Measurements from ENCODE around the gene YTHDC2. TPM values are rescaled to one million over a fixed set of nuclear protein-coding genes. Genes with fewer than 3 reads are reported as not detected.

Gene YTHDC2
- total RNA-seq, 2 donors from 2014 or later, result 25.6 to 27.4 TPM

DNA sequence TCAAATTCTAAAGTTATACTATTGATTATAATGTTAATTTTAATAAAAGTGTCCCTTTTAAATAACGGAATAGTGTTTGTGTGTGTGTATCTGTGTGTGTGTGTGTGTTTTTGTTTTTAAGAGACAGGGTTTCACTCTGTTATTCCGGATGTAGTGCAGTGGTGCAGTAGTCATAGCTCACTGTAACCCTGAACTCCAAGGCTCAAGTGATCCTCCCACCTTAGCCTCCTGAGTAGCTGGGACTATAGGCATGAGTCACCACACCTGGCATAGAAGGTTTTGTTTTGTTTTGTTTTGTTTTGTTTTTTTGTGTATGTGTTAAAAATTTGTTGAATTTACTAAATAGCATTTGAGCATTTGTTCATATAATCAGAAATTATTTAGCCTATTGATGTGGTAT is 64.6 kb downstream of the YTHDC2 start:
- H3K27me3 ChIP-seq (ENCODE audit: control insufficient read depth, insufficient read depth, low read length, poor library complexity, severe bottlenecking), result no peaks in the 10 kb centered on the region
- H3K27me3 Mint-ChIP-seq (ENCODE audit: insufficient read depth), result no peaks in the 10 kb centered on the region
- DNase-seq, result no peak
- H3K4me3 Mint-ChIP-seq, result no peak overlapping the region
- no peaks in the 10 kb centered on the region for H3K4me1 ChIP-seq (ENCODE audit: control insufficient read depth, insufficient read depth, low read length)
- peaks cover 15% of the 10 kb centered on the region for H3K36me3 Mint-ChIP-seq (ENCODE audit: low read depth)
- H3K27ac Mint-ChIP-seq, result no peak overlapping the region
- H3K27ac ChIP-seq (ENCODE audit: low read depth, low read length), result no peak overlapping the region
- no peaks in the 10 kb centered on the region for H3K9me3 ChIP-seq (ENCODE audit: control insufficient read depth, low read length)
- H3K9me3 Mint-ChIP-seq, result no peaks in the 10 kb centered on the region
- H3K36me3 ChIP-seq (ENCODE audit: control insufficient read depth, insufficient read depth, low read length), result peaks cover 24% of the 10 kb centered on the region
- TF ChIP-seq, protein P1, sequence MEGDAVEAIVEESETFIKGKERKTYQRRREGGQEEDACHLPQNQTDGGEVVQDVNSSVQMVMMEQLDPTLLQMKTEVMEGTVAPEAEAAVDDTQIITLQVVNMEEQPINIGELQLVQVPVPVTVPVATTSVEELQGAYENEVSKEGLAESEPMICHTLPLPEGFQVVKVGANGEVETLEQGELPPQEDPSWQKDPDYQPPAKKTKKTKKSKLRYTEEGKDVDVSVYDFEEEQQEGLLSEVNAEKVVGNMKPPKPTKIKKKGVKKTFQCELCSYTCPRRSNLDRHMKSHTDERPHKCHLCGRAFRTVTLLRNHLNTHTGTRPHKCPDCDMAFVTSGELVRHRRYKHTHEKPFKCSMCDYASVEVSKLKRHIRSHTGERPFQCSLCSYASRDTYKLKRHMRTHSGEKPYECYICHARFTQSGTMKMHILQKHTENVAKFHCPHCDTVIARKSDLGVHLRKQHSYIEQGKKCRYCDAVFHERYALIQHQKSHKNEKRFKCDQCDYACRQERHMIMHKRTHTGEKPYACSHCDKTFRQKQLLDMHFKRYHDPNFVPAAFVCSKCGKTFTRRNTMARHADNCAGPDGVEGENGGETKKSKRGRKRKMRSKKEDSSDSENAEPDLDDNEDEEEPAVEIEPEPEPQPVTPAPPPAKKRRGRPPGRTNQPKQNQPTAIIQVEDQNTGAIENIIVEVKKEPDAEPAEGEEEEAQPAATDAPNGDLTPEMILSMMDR (conservative IDR thresholded peaks at IDR 0.05), result no peak
- peaks cover 5% of the 10 kb centered on the region for H3K4me1 Mint-ChIP-seq
- WGBS, 2 experiments (ENCODE audit: insufficient coverage in 1 of 2, insufficient read length in 1 of 2), result 40 to 64% methylated on average over 1 to 2 of the region's 2 CpGs
- no peak overlapping the region for H3K4me3 ChIP-seq (ENCODE audit: low read length)
- H3K9ac ChIP-seq (ENCODE audit: extremely low read depth, low read length, poor library complexity, severe bottlenecking), result no peak overlapping the region

DNA sequence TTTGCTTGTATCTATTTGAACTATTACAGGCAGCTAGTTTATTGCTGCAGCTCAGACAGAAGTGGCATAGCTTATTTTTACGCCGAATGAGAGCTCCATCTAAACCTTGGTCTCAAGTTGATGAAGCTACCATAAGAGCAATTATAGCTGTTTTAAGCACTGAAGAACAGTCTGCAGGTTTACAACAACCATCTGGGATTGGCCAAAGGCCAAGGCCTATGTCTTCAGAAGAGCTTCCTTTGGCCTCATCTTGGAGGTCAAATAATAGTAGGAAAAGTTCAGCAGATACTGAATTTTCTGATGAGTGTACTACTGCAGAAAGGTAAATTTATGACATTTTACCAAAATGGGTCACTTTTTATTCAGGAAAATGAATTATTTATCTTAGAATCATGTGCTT is 67.9 kb downstream of the YTHDC2 start:
- H3K27me3 ChIP-seq (ENCODE audit: control insufficient read depth, insufficient read depth, low read length, poor library complexity, severe bottlenecking), result no peaks in the 10 kb centered on the region
- Mint-ChIP-seq H3K36me3 (ENCODE audit: low read depth) (no peaks in the 10 kb centered on the region), H3K27me3 (ENCODE audit: insufficient read depth) (no peaks in the 10 kb centered on the region), H3K4me3 (no peak overlapping the region), H3K4me1 (peaks cover 5% of the 10 kb centered on the region), H3K9me3 (no peaks in the 10 kb centered on the region), H3K27ac (no peak overlapping the region)
- H3K4me1 ChIP-seq (ENCODE audit: control insufficient read depth, insufficient read depth, low read length), result no peaks in the 10 kb centered on the region
- no peaks in the 10 kb centered on the region for H3K9me3 ChIP-seq (ENCODE audit: control insufficient read depth, low read length)
- no peak for DNase-seq
- WGBS, 2 experiments (ENCODE audit: insufficient coverage in 1 of 2, insufficient read length in 1 of 2), result 92 to 97% methylated on average over 2 of the region's 2 CpGs
- H3K4me3 ChIP-seq (ENCODE audit: low read length), result no peak overlapping the region
- TF ChIP-seq, protein P1 (conservative IDR thresholded peaks at IDR 0.05), result no peak
- peaks cover 19% of the 10 kb centered on the region for H3K36me3 ChIP-seq (ENCODE audit: control insufficient read depth, insufficient read depth, low read length)
- no peak overlapping the region for H3K27ac ChIP-seq (ENCODE audit: low read depth, low read length)
- H3K9ac ChIP-seq (ENCODE audit: extremely low read depth, low read length, poor library complexity, severe bottlenecking), result no peak overlapping the region

DNA sequence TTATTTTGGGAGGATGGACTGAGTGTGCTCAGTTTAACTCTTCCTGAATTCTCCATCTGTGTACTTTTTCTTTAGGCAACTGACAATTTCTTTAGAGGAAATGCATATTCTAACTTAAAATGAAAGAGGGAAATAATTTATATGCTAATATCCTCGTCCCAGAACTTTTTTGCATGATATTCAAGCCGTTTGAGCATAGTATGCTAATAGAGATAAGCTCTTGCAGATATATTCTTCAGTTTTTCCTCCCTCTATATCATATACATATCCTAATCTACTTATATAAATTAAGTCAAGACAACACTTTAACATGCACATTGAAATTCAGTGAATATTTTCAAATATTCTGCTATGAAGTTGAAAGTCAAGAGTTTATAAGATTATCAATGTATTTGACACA is 84.7 kb downstream of the YTHDC2 start:
- H3K27me3 ChIP-seq (ENCODE audit: control insufficient read depth, insufficient read depth, low read length, poor library complexity, severe bottlenecking), result no peaks in the 10 kb centered on the region
- 85% methylated on average over 2 of the region's 2 CpGs; no CpG with 5 or more reads in 1 of the 2 experiments for WGBS, 2 experiments (ENCODE audit: insufficient coverage in 1 of 2, insufficient read length in 1 of 2)
- no peak for DNase-seq
- H3K9me3 Mint-ChIP-seq, result no peaks in the 10 kb centered on the region
- no peaks in the 10 kb centered on the region for H3K4me1 ChIP-seq (ENCODE audit: control insufficient read depth, insufficient read depth, low read length)
- peaks cover 9% of the 10 kb centered on the region for H3K4me1 Mint-ChIP-seq
- no peak overlapping the region for H3K4me3 Mint-ChIP-seq
- H3K9ac ChIP-seq (ENCODE audit: extremely low read depth, low read length, poor library complexity, severe bottlenecking), result no peak overlapping the region
- H3K9me3 ChIP-seq (ENCODE audit: control insufficient read depth, low read length), result no peaks in the 10 kb centered on the region
- H3K27me3 Mint-ChIP-seq (ENCODE audit: insufficient read depth), result no peaks in the 10 kb centered on the region
- H3K36me3 Mint-ChIP-seq (ENCODE audit: low read depth), result peaks cover 10% of the 10 kb centered on the region
- H3K36me3 ChIP-seq (ENCODE audit: control insufficient read depth, insufficient read depth, low read length), result peaks cover 10% of the 10 kb centered on the region
- H3K4me3 ChIP-seq (ENCODE audit: low read length), result no peak overlapping the region
- TF ChIP-seq, protein P1 (conservative IDR thresholded peaks at IDR 0.05), result no peak
- H3K27ac ChIP-seq (ENCODE audit: low read depth, low read length), result no peak overlapping the region
- no peak overlapping the region for H3K27ac Mint-ChIP-seq
